Lower leg skin (tissue), 4 donors: ENCODE results near the gene MRAP2. TPM values are rescaled to one million over a fixed set of nuclear protein-coding genes. Genes with fewer than 3 reads are reported as not detected.

Source experiments
- DNase-seq, 2 donors: peaks; one replicate each; pipeline ENCODE4 v3.0.0-alpha.2; 2019; ENCODE audit warnings: low spot score in 2 of 2
- H3K4me3 ChIP-seq: fragments of 200-600 bp; sonication (generic); 2 replicates; pipeline ENCODE4 v1.5.1; 2017; ENCODE audit warnings: mild to moderate bottlenecking, low read depth; ENCODE audit not compliant: poor library complexity, severe bottlenecking
- CTCF ChIP-seq, 3 donors: fragments of 450-650 bp; IDR thresholded peaks; one replicate each; pipeline ENCODE4 v1.5.1; 2016; ENCODE audit warnings: antibody characterized with exemption in 3 of 3, mild to moderate bottlenecking in 3 of 3, moderate library complexity in 2 of 3
- POLR2A ChIP-seq, 2 donors: fragments of 450-650 bp; IDR thresholded peaks; one replicate each; pipeline ENCODE4 v1.6.1; 2016 to 2017; ENCODE audit warnings: antibody characterized with exemption in 2 of 2, mild to moderate bottlenecking in 1 of 2, moderate library complexity in 1 of 2
- WGBS, 2 donors: methylation state at CpG; one replicate each; pipeline ENCODE4 v1.1.5; 2018; 5-methylcytosine and 5-hydroxymethylcytosine counted together
- intact Hi-C: fragments of 100-400 bp; cut with DNase I; formaldehyde crosslinking; loops from one replicate; pipeline ENCODE4 v1.15.0; 2023; ENCODE audit warnings: low total_unique reads
- total RNA-seq, 4 donors: library from RNA; depleted of rRNA; stranded (reverse); fragments of >200 nt; gene quantifications; one replicate each; pipeline ENCODE4 v1.1.0, GENCODE V29; 2016

MRAP2 gene
- total RNA-seq, 4 donors from 2014 or later, result 2.6 to 4.1 (median 2.9) TPM

GRCh38 chr6:84050408-84050807 lies 16.8 kb downstream of the MRAP2 start:
- TF ChIP-seq POLR2A (IDR thresholded peaks at IDR 0.05), result no peak
- TF ChIP-seq CTCF (IDR thresholded peaks at IDR 0.05), result no peak
- WGBS, 2 donors, result 83 to 93% methylated on average over 5 of the region's 5 CpGs
- no peak overlapping the region for H3K4me3 ChIP-seq
- no peak for DNase-seq
- intact Hi-C loops, result no loop called here

GRCh38 chr6:84052204-84052882 lies 18.8 kb downstream of the MRAP2 start:
- TF ChIP-seq CTCF (IDR thresholded peaks at IDR 0.05), result no peak
- no peak for TF ChIP-seq POLR2A (IDR thresholded peaks at IDR 0.05)
- intact Hi-C loops, result no loop called here
- 8 to 14% methylated on average over 7 of the region's 7 CpGs for WGBS, 2 donors
- DNase-seq, result no peak
- H3K4me3 ChIP-seq, result no peak overlapping the region

- H3K4me3 ChIP-seq, result no peak overlapping the region
- intact Hi-C loops, result no loop called here
- 81 to 83% methylated on average over 7 of the region's 7 CpGs for WGBS, 2 donors
- no peak for TF ChIP-seq CTCF (IDR thresholded peaks at IDR 0.05)
- no peak for TF ChIP-seq POLR2A (IDR thresholded peaks at IDR 0.05)
- no peak for DNase-seq
These were observed 19.3 kb downstream of the MRAP2 start for GRCh38 chr6:84052883-84053241.

- H3K4me3 ChIP-seq, result no peak overlapping the region
- WGBS, 2 donors, result 83 to 84% methylated on average over 2 of the region's 2 CpGs
- intact Hi-C loops, result no loop called here
- TF ChIP-seq POLR2A (IDR thresholded peaks at IDR 0.05) (no peak), CTCF (IDR thresholded peaks at IDR 0.05) (no peak)
- no peak for DNase-seq
These were observed 22.1 kb downstream of the MRAP2 start for GRCh38 chr6:84055647-84056046.

GRCh38 chr6:84057908-84058307 lies 24.3 kb downstream of the MRAP2 start:
- DNase-seq, result no peak
- WGBS, 2 donors, result 88 to 96% methylated on average over 4 of the region's 4 CpGs
- no peak overlapping the region for H3K4me3 ChIP-seq
- TF ChIP-seq CTCF (IDR thresholded peaks at IDR 0.05) (no peak), POLR2A (IDR thresholded peaks at IDR 0.05) (no peak)
- intact Hi-C loops, result no loop called here

GRCh38 chr6:84059082-84059481 lies 25.5 kb downstream of the MRAP2 start:
- TF ChIP-seq CTCF (IDR thresholded peaks at IDR 0.05) (no peak), POLR2A (IDR thresholded peaks at IDR 0.05) (no peak)
- 87 to 98% methylated on average over 2 of the region's 2 CpGs for WGBS, 2 donors
- intact Hi-C loops, result no loop called here
- H3K4me3 ChIP-seq, result no peak overlapping the region
- DNase-seq, result no peak
